Fibroblast of pulmonary artery (primary cell): Measurements from ENCODE around the gene MAP3K10.

ENCODE experiments used
- DNase-seq: peaks from one replicate; pipeline ENCODE4 v3.0.0-alpha.2; 2010; ENCODE audit warnings: low read depth
- H3K4me3 ChIP-seq: replicated peaks from 2 replicates; pipeline ENCODE4 v1.5.1; 2011; ENCODE audit warnings: low read depth, mild to moderate bottlenecking, control low read depth, low read length, moderate library complexity
- TF ChIP-seq, protein P1 (sequence below): IDR thresholded peaks from 2 replicates; pipeline ENCODE4 v1.5.1; 2011; ENCODE audit warnings: mild to moderate bottlenecking, control low read depth, low read length, inconsistent platforms; ENCODE audit errors: missing control alignments

The MAP3K10 gene

DNA sequence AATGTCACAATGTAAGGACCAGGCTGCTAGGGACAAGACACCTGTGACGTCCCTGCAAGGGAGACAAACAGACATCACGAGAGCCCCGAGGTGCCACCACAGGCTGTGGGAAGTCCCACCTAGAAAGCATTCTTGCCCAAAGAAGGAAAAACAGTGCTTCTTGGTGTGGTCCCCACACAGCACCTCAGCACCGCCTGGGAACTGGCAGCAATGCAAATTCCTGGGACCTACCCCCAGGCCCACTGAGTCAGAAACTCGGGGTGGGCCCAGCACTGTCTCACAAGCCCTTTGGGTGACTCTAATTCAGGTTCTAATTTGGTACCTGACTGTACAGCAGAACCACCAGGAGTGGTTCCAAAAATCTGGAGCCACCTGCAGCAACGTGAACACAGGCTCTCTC lies 49.1 kb downstream of the MAP3K10 start:
- no peak for DNase-seq
- TF ChIP-seq, protein P1, sequence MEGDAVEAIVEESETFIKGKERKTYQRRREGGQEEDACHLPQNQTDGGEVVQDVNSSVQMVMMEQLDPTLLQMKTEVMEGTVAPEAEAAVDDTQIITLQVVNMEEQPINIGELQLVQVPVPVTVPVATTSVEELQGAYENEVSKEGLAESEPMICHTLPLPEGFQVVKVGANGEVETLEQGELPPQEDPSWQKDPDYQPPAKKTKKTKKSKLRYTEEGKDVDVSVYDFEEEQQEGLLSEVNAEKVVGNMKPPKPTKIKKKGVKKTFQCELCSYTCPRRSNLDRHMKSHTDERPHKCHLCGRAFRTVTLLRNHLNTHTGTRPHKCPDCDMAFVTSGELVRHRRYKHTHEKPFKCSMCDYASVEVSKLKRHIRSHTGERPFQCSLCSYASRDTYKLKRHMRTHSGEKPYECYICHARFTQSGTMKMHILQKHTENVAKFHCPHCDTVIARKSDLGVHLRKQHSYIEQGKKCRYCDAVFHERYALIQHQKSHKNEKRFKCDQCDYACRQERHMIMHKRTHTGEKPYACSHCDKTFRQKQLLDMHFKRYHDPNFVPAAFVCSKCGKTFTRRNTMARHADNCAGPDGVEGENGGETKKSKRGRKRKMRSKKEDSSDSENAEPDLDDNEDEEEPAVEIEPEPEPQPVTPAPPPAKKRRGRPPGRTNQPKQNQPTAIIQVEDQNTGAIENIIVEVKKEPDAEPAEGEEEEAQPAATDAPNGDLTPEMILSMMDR, result no peak
- no peak overlapping the region for H3K4me3 ChIP-seq

- no peak for DNase-seq
- TF ChIP-seq, protein P1, result no peak
- H3K4me3 ChIP-seq, result no peak overlapping the region
Measured at GRCh38 chr19:40241125-40241808, 50.0 kb downstream of the MAP3K10 start.

DNA sequence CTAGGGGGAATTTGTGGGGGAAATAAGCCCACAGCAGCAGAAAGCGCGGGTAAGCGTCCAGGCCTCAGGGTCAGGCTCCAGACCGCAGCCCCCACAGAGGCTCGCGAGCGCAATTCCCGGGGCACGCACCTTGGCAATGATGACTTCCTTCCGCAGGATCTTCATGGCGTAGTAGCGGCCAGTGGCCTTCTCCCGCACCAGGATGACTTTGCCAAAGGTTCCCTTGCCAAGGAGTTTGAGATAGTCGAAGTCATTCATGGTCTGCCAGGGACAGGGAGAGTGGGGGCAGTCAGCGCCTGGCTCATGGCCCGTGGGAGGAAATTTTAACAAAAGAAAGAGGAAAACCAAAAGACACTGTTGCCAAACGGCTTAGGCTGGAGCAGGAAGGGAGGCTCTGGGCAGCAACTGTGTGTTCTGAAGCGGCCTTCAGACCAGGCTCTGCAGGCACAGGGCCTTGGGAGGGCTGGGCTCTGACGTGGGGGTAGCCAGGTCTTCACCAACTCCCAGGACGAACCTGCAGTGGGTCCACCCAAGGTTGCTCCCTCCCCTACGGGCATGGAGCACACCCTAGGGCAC lies 50.7 kb downstream of the MAP3K10 start:
- no peak overlapping the region for H3K4me3 ChIP-seq
- peak; percentile 96 for DNase-seq
- TF ChIP-seq, protein P1, result no peak

- DNase-seq, result no peak
- TF ChIP-seq, protein P1, result no peak
- H3K4me3 ChIP-seq, result no peak overlapping the region
Measured at GRCh38 chr19:40242480-40242879, 51.3 kb downstream of the MAP3K10 start.

- no peak overlapping the region for H3K4me3 ChIP-seq
- DNase-seq, result no peak
- TF ChIP-seq, protein P1, result no peak
Measured at GRCh38 chr19:40243181-40243580, 52.0 kb downstream of the MAP3K10 start.

GRCh38 chr19:40244579-40245317 lies 53.5 kb downstream of the MAP3K10 start:
- TF ChIP-seq, protein P1, result no peak
- H3K4me3 ChIP-seq, result no peak overlapping the region
- DNase-seq, result no peak
